HepG2 (cell line): ENCODE measurements around the gene LITAFD. TPM values are rescaled to one million over a fixed set of nuclear protein-coding genes. Genes with fewer than 3 reads are reported as not detected.
A peak's percentile ranks its signal among the peaks of the same experiment; 100 is the strongest.

Experiments used
- ATF7 ChIP-seq, 2 experiments: fragments of 450-650 bp in 1 of 2; sonication (generic) in 1 of 2; formaldehyde crosslinking in 1 of 2; IDR thresholded peaks; 2 replicates each; pipeline versions ENCODE4 v1.4.0 to v1.6.1; 2016 to 2020; ENCODE audit warnings: antibody characterized with exemption in 1 of 2, mild to moderate bottlenecking in 1 of 2, missing genetic modification reagents in 1 of 2
- CEBPG ChIP-seq: IDR thresholded peaks from 2 replicates; pipeline ENCODE4 v1.6.1; 2016
- EHMT2 ChIP-seq: fragments of 200-600 bp; sonication (generic); IDR thresholded peaks from 2 replicates; pipeline ENCODE4 v1.7.0; 2017; ENCODE audit warnings: antibody characterized with exemption, low read depth, low read length, borderline replicate concordance
- JUNB ChIP-seq: sonication (generic); formaldehyde crosslinking; IDR thresholded peaks from 2 replicates; pipeline ENCODE4 v1.8.0; 2022; ENCODE audit warnings: missing genetic modification reagents, mild to moderate bottlenecking, borderline replicate concordance
- NFIB ChIP-seq: sonication (generic); formaldehyde crosslinking; IDR thresholded peaks from 2 replicates; pipeline ENCODE4 v1.9.0; 2021; ENCODE audit warnings: missing genetic modification reagents, mild to moderate bottlenecking, borderline replicate concordance
- RXRB ChIP-seq: IDR thresholded peaks from 2 replicates; pipeline ENCODE4 v1.6.1; 2016; ENCODE audit warnings: borderline replicate concordance, missing genetic modification reagents, missing compliant biosample characterization
- SIN3A ChIP-seq: IDR thresholded peaks from 2 replicates; pipeline ENCODE4 v1.6.1; 2011; ENCODE audit warnings: low read depth, mild to moderate bottlenecking, control low read depth, low read length, borderline replicate concordance
- SNAPC2 ChIP-seq: sonication (generic); formaldehyde crosslinking; IDR thresholded peaks from 2 replicates; pipeline ENCODE4 v1.8.1; 2022; ENCODE audit warnings: mild to moderate bottlenecking, missing genetic modification reagents
- ZBTB21 ChIP-seq: sonication (generic); formaldehyde crosslinking; IDR thresholded peaks from 2 replicates; pipeline ENCODE4 v1.4.0; 2020; ENCODE audit warnings: missing genetic modification reagents
- ZBTB25 ChIP-seq: IDR thresholded peaks from 2 replicates; pipeline ENCODE4 v1.6.1; 2018; ENCODE audit warnings: missing genetic modification reagents
- ZKSCAN5 ChIP-seq: sonication (generic); formaldehyde crosslinking; IDR thresholded peaks from 2 replicates; pipeline ENCODE4 v1.5.1; 2020; ENCODE audit warnings: mild to moderate bottlenecking, missing genetic modification reagents
- ZNF430 ChIP-seq: sonication (generic); formaldehyde crosslinking; IDR thresholded peaks from 2 replicates; pipeline ENCODE4 v1.9.0; 2021; ENCODE audit warnings: mild to moderate bottlenecking, missing genetic modification reagents
- ZNF496 ChIP-seq: sonication (generic); formaldehyde crosslinking; IDR thresholded peaks from 2 replicates; pipeline ENCODE4 v1.8.1; 2023; ENCODE audit warnings: mild to moderate bottlenecking, moderate library complexity, missing genetic modification reagents; ENCODE audit not compliant: insufficient replicate concordance
- ZNF546 ChIP-seq: sonication (generic); formaldehyde crosslinking; conservative IDR thresholded peaks from 2 replicates; pipeline ENCODE4 v1.8.1; 2023; ENCODE audit warnings: mild to moderate bottlenecking, missing genetic modification reagents
- ZNF709 ChIP-seq: sonication (generic); formaldehyde crosslinking; IDR thresholded peaks from 2 replicates; pipeline ENCODE4 v1.5.0; 2020; ENCODE audit warnings: mild to moderate bottlenecking, missing genetic modification reagents
- ZNF766 ChIP-seq: sonication (generic); formaldehyde crosslinking; IDR thresholded peaks from 2 replicates; pipeline ENCODE4 v1.5.0; 2020; ENCODE audit warnings: missing genetic modification reagents, borderline replicate concordance
- ZSCAN9 ChIP-seq: IDR thresholded peaks from 2 replicates; pipeline ENCODE4 v1.6.1; 2016; ENCODE audit warnings: borderline replicate concordance
- polyA plus RNA-seq, 8 experiments: library from polyadenylated mRNA; depleted of rRNA in 3 of 8; stranded (reverse) in 7 of 8; unstranded in 1 of 8; fragments of >200 nt; fragmentation: Illumina TruSeq in 4 of 8; extraction: Trizol in 4 of 8; gene quantifications; 2 replicates each; pipeline versions ENCODE4 v1.2.1 to v1.2.3, GENCODE V29; 2011 to 2016; ENCODE audit warnings: low read depth in 4 of 8, missing spikeins in 1 of 8, mixed read lengths in 1 of 8; ENCODE audit not compliant: insufficient read depth in 1 of 8
- total RNA-seq, 5 experiments: library from RNA; depleted of rRNA; stranded (reverse); fragments of >200 nt; fragmentation: Illumina TruSeq; extraction: Trizol; gene quantifications; 2 replicates each; pipeline ENCODE4 v1.2.3, GENCODE V29; 2016; ENCODE audit warnings: low read depth in 1 of 5
- TF ChIP-seq, protein P1 (sequence below): sonication (generic); formaldehyde crosslinking; conservative IDR thresholded peaks from 2 replicates; pipeline ENCODE4 v1.4.0; 2020; ENCODE audit warnings: missing genetic modification reagents
- TF ChIP-seq, protein P2 (sequence below): sonication (generic); formaldehyde crosslinking; IDR thresholded peaks from 2 replicates; pipeline ENCODE4 v1.5.1; 2020; ENCODE audit warnings: mild to moderate bottlenecking, missing genetic modification reagents, borderline replicate concordance
- TF ChIP-seq, protein P3 (sequence below): sonication (generic); formaldehyde crosslinking; conservative IDR thresholded peaks from 2 replicates; pipeline ENCODE4 v1.4.0; 2020; ENCODE audit warnings: missing genetic modification reagents
- TF ChIP-seq, protein P4 (sequence below): sonication (generic); formaldehyde crosslinking; IDR thresholded peaks from 2 replicates; pipeline ENCODE4 v1.8.0; 2023; ENCODE audit warnings: mild to moderate bottlenecking, missing genetic modification reagents

Gene LITAFD
- total and polyA plus RNA-seq, 2 of the 13 experiments (the other 11 are each of a cell fraction or from before 2014, with no cell fraction given): not detected

GRCh38 chr16:8931859-8932258 is 49.7 kb downstream of the LITAFD start (continued):
- TF ChIP-seq ZSCAN9 (CRISPR knock-in tag): peak; percentile 97
- TF ChIP-seq ZNF766 (CRISPR knock-in tag): no peak
- no peak for TF ChIP-seq ZNF496 (CRISPR knock-in tag)
- TF ChIP-seq, protein P1, sequence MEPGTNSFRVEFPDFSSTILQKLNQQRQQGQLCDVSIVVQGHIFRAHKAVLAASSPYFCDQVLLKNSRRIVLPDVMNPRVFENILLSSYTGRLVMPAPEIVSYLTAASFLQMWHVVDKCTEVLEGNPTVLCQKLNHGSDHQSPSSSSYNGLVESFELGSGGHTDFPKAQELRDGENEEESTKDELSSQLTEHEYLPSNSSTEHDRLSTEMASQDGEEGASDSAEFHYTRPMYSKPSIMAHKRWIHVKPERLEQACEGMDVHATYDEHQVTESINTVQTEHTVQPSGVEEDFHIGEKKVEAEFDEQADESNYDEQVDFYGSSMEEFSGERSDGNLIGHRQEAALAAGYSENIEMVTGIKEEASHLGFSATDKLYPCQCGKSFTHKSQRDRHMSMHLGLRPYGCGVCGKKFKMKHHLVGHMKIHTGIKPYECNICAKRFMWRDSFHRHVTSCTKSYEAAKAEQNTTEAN (CRISPR knock-in tag): 0 out of 2 replicates have a peak, but pooled peaks have one; percentile 43
- TF ChIP-seq, protein P2, sequence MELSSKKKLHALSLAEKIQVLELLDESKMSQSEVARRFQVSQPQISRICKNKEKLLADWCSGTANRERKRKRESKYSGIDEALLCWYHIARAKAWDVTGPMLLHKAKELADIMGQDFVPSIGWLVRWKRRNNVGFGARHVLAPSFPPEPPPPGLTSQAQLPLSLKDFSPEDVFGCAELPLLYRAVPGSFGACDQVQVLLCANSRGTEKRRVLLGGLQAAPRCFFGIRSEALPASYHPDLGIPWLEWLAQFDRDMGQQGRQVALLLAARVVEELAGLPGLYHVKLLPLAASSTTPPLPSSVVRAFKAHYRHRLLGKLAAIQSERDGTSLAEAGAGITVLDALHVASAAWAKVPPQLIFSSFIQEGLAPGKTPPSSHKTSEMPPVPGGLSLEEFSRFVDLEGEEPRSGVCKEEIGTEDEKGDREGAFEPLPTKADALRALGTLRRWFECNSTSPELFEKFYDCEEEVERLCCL (CRISPR knock-in tag): no peak
- TF ChIP-seq, protein P3, sequence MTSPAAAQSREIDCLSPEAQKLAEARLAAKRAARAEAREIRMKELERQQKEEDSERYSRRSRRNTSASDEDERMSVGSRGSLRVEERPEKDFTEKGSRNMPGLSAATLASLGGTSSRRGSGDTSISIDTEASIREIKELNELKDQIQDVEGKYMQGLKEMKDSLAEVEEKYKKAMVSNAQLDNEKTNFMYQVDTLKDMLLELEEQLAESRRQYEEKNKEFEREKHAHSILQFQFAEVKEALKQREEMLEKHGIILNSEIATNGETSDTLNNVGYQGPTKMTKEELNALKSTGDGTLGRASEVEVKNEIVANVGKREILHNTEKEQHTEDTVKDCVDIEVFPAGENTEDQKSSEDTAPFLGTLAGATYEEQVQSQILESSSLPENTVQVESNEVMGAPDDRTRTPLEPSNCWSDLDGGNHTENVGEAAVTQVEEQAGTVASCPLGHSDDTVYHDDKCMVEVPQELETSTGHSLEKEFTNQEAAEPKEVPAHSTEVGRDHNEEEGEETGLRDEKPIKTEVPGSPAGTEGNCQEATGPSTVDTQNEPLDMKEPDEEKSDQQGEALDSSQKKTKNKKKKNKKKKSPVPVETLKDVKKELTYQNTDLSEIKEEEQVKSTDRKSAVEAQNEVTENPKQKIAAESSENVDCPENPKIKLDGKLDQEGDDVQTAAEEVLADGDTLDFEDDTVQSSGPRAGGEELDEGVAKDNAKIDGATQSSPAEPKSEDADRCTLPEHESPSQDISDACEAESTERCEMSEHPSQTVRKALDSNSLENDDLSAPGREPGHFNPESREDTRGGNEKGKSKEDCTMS (CRISPR knock-in tag): 0 out of 2 replicates have a peak, but pooled peaks have one; percentile 72
- TF ChIP-seq EHMT2: peak; percentile 99
- TF ChIP-seq ATF7 (IDR thresholded peaks at IDR 0.05): peak; percentile 44; the same call in 1 of the 2 replicates
- TF ChIP-seq ATF7 (CRISPR knock-in tag; IDR thresholded peaks at IDR 0.05): no peak
- peak; percentile 87; the same call in 1 of the 2 replicates for TF ChIP-seq SNAPC2 (CRISPR knock-in tag)
- TF ChIP-seq ZNF430: 0 out of 2 replicates have a peak, but pooled peaks have one; percentile 31
- TF ChIP-seq CEBPG (CRISPR knock-in tag): peak; percentile 42
- peak; percentile 58; the same call in 1 of the 2 replicates for TF ChIP-seq ZBTB21
- peak; percentile 73; the same call in 1 of the 2 replicates for TF ChIP-seq ZBTB25
- TF ChIP-seq NFIB (CRISPR knock-in tag): no peak
- peak; percentile 71; the same call in 1 of the 2 replicates for TF ChIP-seq SIN3A
- TF ChIP-seq, protein P4, sequence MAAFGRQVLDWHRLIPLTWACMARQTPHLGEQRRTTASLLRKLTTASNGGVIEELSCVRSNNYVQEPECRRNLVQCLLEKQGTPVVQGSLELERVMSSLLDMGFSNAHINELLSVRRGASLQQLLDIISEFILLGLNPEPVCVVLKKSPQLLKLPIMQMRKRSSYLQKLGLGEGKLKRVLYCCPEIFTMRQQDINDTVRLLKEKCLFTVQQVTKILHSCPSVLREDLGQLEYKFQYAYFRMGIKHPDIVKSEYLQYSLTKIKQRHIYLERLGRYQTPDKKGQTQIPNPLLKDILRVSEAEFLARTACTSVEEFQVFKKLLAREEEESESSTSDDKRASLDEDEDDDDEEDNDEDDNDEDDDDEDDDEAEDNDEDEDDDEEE (CRISPR knock-in tag): 0 out of 2 replicates have a peak, but pooled peaks have one; percentile 72
- TF ChIP-seq RXRB (CRISPR knock-in tag): 0 out of 2 replicates have a peak, but pooled peaks have one; percentile 52
- no peak for TF ChIP-seq ZNF546 (CRISPR knock-in tag)
- TF ChIP-seq ZNF709 (CRISPR knock-in tag): peak; percentile 54; the same call in 1 of the 2 replicates
- TF ChIP-seq ZKSCAN5 (CRISPR knock-in tag): peak; percentile 78; the same call in 1 of the 2 replicates
- peak; percentile 77; the same call in 1 of the 2 replicates for TF ChIP-seq JUNB (CRISPR knock-in tag)
